A673 (cell line): Measurements from ENCODE around the gene RTN4RL1. TPM values are rescaled to one million over a fixed set of nuclear protein-coding genes. Genes with fewer than 3 reads are reported as not detected.
A peak's percentile ranks its signal among the peaks of the same experiment; 100 is the strongest.

ENCODE experiments used
- BruUV-seq: library from RNA; stranded (reverse); fragments of 400-500 nt; replicated peaks from 2 replicates; lab custom pipeline; 2021; lab: Mats Ljungman, UMichigan
- CTCF ChIA-PET: fragments of 300-600 bp; sonication (Branson Sonifier 250); formaldehyde crosslinking; loops from one replicate; lab custom pipeline; 2022; ENCODE audit warnings: antibody characterized with exemption; lab: Charles Lee
- POLR2A ChIA-PET: fragments of 300-600 bp; sonication (Branson Sonifier 250); formaldehyde crosslinking; loops from one replicate; lab custom pipeline; 2022; ENCODE audit warnings: antibody characterized with exemption; ENCODE audit not compliant: low non-redundant PET; lab: Charles Lee
- DNase-seq: peaks from one replicate; pipeline ENCODE4 v3.0.0-alpha.2; 2015; ENCODE audit warnings: low spot score
- H3K27ac ChIP-seq: fragments of 200-600 bp; sonication (generic); 2 replicates; pipeline ENCODE4 v1.5.1; 2016; ENCODE audit warnings: mixed run types, low read depth, mild to moderate bottlenecking, mixed read lengths, antibody characterized with exemption, low read length; ENCODE audit not compliant: poor library complexity, severe bottlenecking
- H3K27me3 ChIP-seq: fragments of 200-600 bp; sonication (generic); replicated peaks from 2 replicates; pipeline ENCODE4 v1.6.1; 2017; ENCODE audit warnings: mixed run types, low read depth, mild to moderate bottlenecking, mixed read lengths, antibody characterized with exemption, low read length; ENCODE audit not compliant: insufficient read depth, poor library complexity
- H3K36me3 ChIP-seq: fragments of 200-600 bp; sonication (generic); 2 replicates; pipeline ENCODE4 v1.6.1; 2016; ENCODE audit warnings: mixed run types, mild to moderate bottlenecking, mixed read lengths, antibody characterized with exemption, low read length; ENCODE audit not compliant: insufficient read depth, poor library complexity, severe bottlenecking
- H3K4me1 ChIP-seq: fragments of 200-600 bp; sonication (generic); 2 replicates; pipeline ENCODE4 v1.6.1; 2017; ENCODE audit warnings: mixed run types, mild to moderate bottlenecking, mixed read lengths, antibody characterized with exemption, low read length; ENCODE audit not compliant: insufficient read depth, poor library complexity, severe bottlenecking
- H3K4me3 ChIP-seq: fragments of 200-600 bp; sonication (generic); 2 replicates; pipeline ENCODE4 v1.5.1; 2016; ENCODE audit warnings: low read depth, mixed run types, mild to moderate bottlenecking, mixed read lengths, low read length; ENCODE audit not compliant: poor library complexity, severe bottlenecking
- H3K9me3 ChIP-seq: fragments of 200-600 bp; sonication (generic); 2 replicates; pipeline ENCODE4 v1.6.1; 2016; ENCODE audit warnings: mixed run types, low read depth, mild to moderate bottlenecking, mixed read lengths, antibody characterized with exemption, low read length; ENCODE audit not compliant: poor library complexity, severe bottlenecking
- CTCF ChIP-seq: fragments of 300-800, 200-600 bp; sonication (generic); conservative IDR thresholded peaks from 2 replicates; pipeline ENCODE4 v1.5.1; 2017; ENCODE audit warnings: low read depth, mild to moderate bottlenecking, antibody characterized with exemption, low read length, moderate library complexity, mixed read lengths
- EZH2 ChIP-seq: fragments of 200-600 bp; sonication (generic); IDR thresholded peaks from 2 replicates; pipeline ENCODE4 v1.6.1; 2017; ENCODE audit warnings: borderline replicate concordance, low read depth, mild to moderate bottlenecking, mixed read lengths, antibody characterized with exemption, low read length; ENCODE audit not compliant: poor library complexity, severe bottlenecking
- intact Hi-C: fragments of 100-400 bp; cut with micrococcal nuclease; formaldehyde crosslinking; loops from one replicate; pipeline ENCODE4 v1.10.0; 2022; ENCODE audit not compliant: unreplicated experiment
- total RNA-seq: library from RNA; stranded (reverse); gene quantifications from 2 replicates; pipeline ENCODE4 v1.2.3, GENCODE V29; 2021

Gene RTN4RL1
- total RNA-seq, 1 experiment from 2014 or later, result 0.80 TPM

GRCh38 chr17:2061441-2061958 lies 36.4 kb upstream of the RTN4RL1 start:
- POLR2A ChIA-PET, result no interaction called here
- H3K27me3 ChIP-seq, result no peaks in the 10 kb centered on the region
- CTCF ChIA-PET, result interaction anchor here (0.8 kb wide), 1 partner anchor 174 kb away, joined by 3 read pairs; no protein-coding TSS in a partner anchor
- peaks cover 16% of the 10 kb centered on the region for H3K36me3 ChIP-seq
- peaks cover 17% of the 10 kb centered on the region for H3K4me1 ChIP-seq
- intact Hi-C loops, result no loop called here
- no peaks in the 10 kb centered on the region for H3K9me3 ChIP-seq
- TF ChIP-seq EZH2 (no peak), CTCF (no peak)
- no peak overlapping the region for H3K4me3 ChIP-seq
- DNase-seq, result no peak
- BruUV-seq, result no TSS peak
- H3K27ac ChIP-seq, result peak overlapping the region; percentile 62

GRCh38 chr17:2060681-2061440 lies 35.7 kb upstream of the RTN4RL1 start:
- H3K36me3 ChIP-seq, result peaks cover 16% of the 10 kb centered on the region
- H3K27me3 ChIP-seq, result no peaks in the 10 kb centered on the region
- intact Hi-C loops, result no loop called here
- no TSS peak for BruUV-seq
- DNase-seq, result no peak
- H3K27ac ChIP-seq, result peak overlapping the region; percentile 62
- H3K4me1 ChIP-seq, result peaks cover 17% of the 10 kb centered on the region
- POLR2A ChIA-PET, result no interaction called here
- TF ChIP-seq CTCF (no peak), EZH2 (no peak)
- H3K4me3 ChIP-seq, result no peak overlapping the region
- CTCF ChIA-PET, result no interaction called here
- H3K9me3 ChIP-seq, result no peaks in the 10 kb centered on the region

- POLR2A ChIA-PET, result no interaction called here
- no TSS peak for BruUV-seq
- Histone ChIP-seq H3K4me1 (peaks cover 20% of the 10 kb centered on the region), H3K27ac (peak overlapping the region; percentile 2), H3K4me3 (no peak overlapping the region), H3K36me3 (peaks cover 14% of the 10 kb centered on the region), H3K27me3 (no peaks in the 10 kb centered on the region), H3K9me3 (no peaks in the 10 kb centered on the region)
- intact Hi-C loops, result no loop called here
- CTCF ChIA-PET, result no interaction called here
- TF ChIP-seq EZH2, result no peak
- no peak for TF ChIP-seq CTCF
- no peak for DNase-seq
Observed at GRCh38 chr17:2060385-2060658, 35.2 kb upstream of the RTN4RL1 start.
